D721Med (cell line): Measurements from ENCODE around the gene ARHGAP27.

Experiments used
- DNase-seq: peaks from one replicate; pipeline ENCODE4 v3.0.0; 2011; ENCODE audit warnings: low spot score; ENCODE audit not compliant: insufficient read length
- FAIRE-seq: peaks from 2 replicates; lab custom pipeline; 2011; peaks lifted over from hg19 to GRCh38; lab: Jason Lieb, UNC
- CTCF ChIP-seq: IDR thresholded peaks from 2 replicates; pipeline ENCODE4 v1.5.1; 2012; ENCODE audit warnings: mild to moderate bottlenecking, control low read depth; ENCODE audit not compliant: insufficient read depth; ENCODE audit errors: missing control alignments

Gene ARHGAP27

GRCh38 chr17:45368651-45369050 is 64.0 kb downstream of the ARHGAP27 start:
- DNase-seq (no peak), FAIRE-seq (no peak)
- no peak for TF ChIP-seq CTCF

GRCh38 chr17:45367216-45367615 is 65.5 kb downstream of the ARHGAP27 start:
- DNase-seq, result no peak
- no peak for FAIRE-seq

GRCh38 chr17:45366691-45367090 is 66.0 kb downstream of the ARHGAP27 start:
- no peak for TF ChIP-seq CTCF
- FAIRE-seq, result no peak
- DNase-seq, result no peak

More at GRCh38 chr17:45367216-45367615, 65.5 kb downstream of the ARHGAP27 start:
- TF ChIP-seq CTCF, result no peak

GRCh38 chr17:45366049-45366448 is 66.6 kb downstream of the ARHGAP27 start:
- no peak for TF ChIP-seq CTCF
- DNase-seq (no peak), FAIRE-seq (no peak)

- no peak for DNase-seq
- no peak for TF ChIP-seq CTCF
These were observed 67.9 kb downstream of the ARHGAP27 start for GRCh38 chr17:45364531-45365390.

GRCh38 chr17:45363498-45363897 is 69.2 kb downstream of the ARHGAP27 start:
- TF ChIP-seq CTCF, result no peak
- no peak for DNase-seq
- FAIRE-seq, result no peak

More at GRCh38 chr17:45364531-45365390, 67.9 kb downstream of the ARHGAP27 start:
- FAIRE-seq, result no peak

- no peak for TF ChIP-seq CTCF
- FAIRE-seq (no peak), DNase-seq (no peak)
These were observed 70.7 kb downstream of the ARHGAP27 start for GRCh38 chr17:45361976-45362375.
